Natural killer cell treated with Interleukin-12 subunit alpha and Interleukin-12 subunit beta and Interleukin-15 and Interleukin-18, amount 100 ng/mL, for 72 hours (primary cell): ENCODE data around the gene DSPP. TPM values are rescaled to one million over a fixed set of nuclear protein-coding genes. Genes with fewer than 3 reads are reported as not detected.

Experiments used
- ATAC-seq, 2 donors: fragments of 150-1000 bp; cut with Tn5 transposase in 1 of 2; sonication (Bioruptor Pico), chemical (Tn5 transposase) in 1 of 2; 2 replicates each; pipeline ENCODE4 v1.10.0; 2021
- DNase-seq: peaks from one replicate; pipeline ENCODE4 v3.0.0; 2022; ENCODE audit warnings: low spot score
- H3K27ac Mint-ChIP-seq, 2 donors: 1 replicate in 1 of 2; 2 replicates in 1 of 2; pipeline ENCODE4 v1.8.0; 2022; ENCODE audit warnings: mixed read lengths in 2 of 2, mild to moderate bottlenecking in 1 of 2, moderate library complexity in 1 of 2
- H3K27me3 Mint-ChIP-seq, 2 donors: 1 replicate in 1 of 2; 2 replicates in 1 of 2; pipeline ENCODE4 v1.8.0; 2022; ENCODE audit warnings: mixed read lengths in 2 of 2
- H3K36me3 Mint-ChIP-seq: one replicate; pipeline ENCODE4 v1.8.0; 2022; ENCODE audit warnings: mixed read lengths
- H3K4me1 Mint-ChIP-seq, 2 donors: 1 replicate in 1 of 2; 2 replicates in 1 of 2; pipeline ENCODE4 v1.8.0; 2022; ENCODE audit warnings: low read depth in 2 of 2, mixed read lengths in 2 of 2, mild to moderate bottlenecking in 1 of 2
- H3K4me3 Mint-ChIP-seq: one replicate; pipeline ENCODE4 v1.8.0; 2022; ENCODE audit warnings: mixed read lengths
- H3K9me3 Mint-ChIP-seq: 2 replicates; pipeline ENCODE4 v1.8.0; 2022; ENCODE audit warnings: mixed read lengths
- total RNA-seq, 2 donors: library from RNA; stranded (reverse); gene quantifications; one replicate each; pipeline ENCODE4 v1.2.3, GENCODE V29; 2022

Gene DSPP
- total RNA-seq, 2 donors from 2014 or later = not detected

- Mint-ChIP-seq H3K27ac (no peak overlapping the region), H3K4me1 (no peaks in the 10 kb centered on the region), H3K36me3 (no peaks in the 10 kb centered on the region), H3K9me3 (no peaks in the 10 kb centered on the region), H3K27me3 (peaks cover 7 to 36% of the 10 kb centered on the region in 2 donors), H3K4me3 (no peak overlapping the region)
- no peak for DNase-seq
- no peak for ATAC-seq
Measured at GRCh38 chr4:87651941-87652340, 43.6 kb downstream of the DSPP start.

- ATAC-seq (no peak), DNase-seq (no peak)
- H3K4me1 Mint-ChIP-seq = no peaks in the 10 kb centered on the region
- no peak overlapping the region for H3K27ac Mint-ChIP-seq
- H3K36me3 Mint-ChIP-seq = no peaks in the 10 kb centered on the region
- H3K27me3 Mint-ChIP-seq = peaks cover 5 to 18% of the 10 kb centered on the region in 2 donors
- H3K9me3 Mint-ChIP-seq = no peaks in the 10 kb centered on the region
- H3K4me3 Mint-ChIP-seq = no peak overlapping the region
Measured at GRCh38 chr4:87654487-87655044, 46.2 kb downstream of the DSPP start.

- no peak overlapping the region for H3K27ac Mint-ChIP-seq
- peaks cover 3% of the 10 kb centered on the region for H3K9me3 Mint-ChIP-seq
- peaks cover 10 to 18% of the 10 kb centered on the region in 2 donors for H3K27me3 Mint-ChIP-seq
- ATAC-seq (no peak), DNase-seq (no peak)
- H3K4me3 Mint-ChIP-seq = no peak overlapping the region
- peaks cover 0 to 4% of the 10 kb centered on the region in 2 donors for H3K4me1 Mint-ChIP-seq
- H3K36me3 Mint-ChIP-seq = no peaks in the 10 kb centered on the region
Measured at GRCh38 chr4:87657525-87657924, 49.2 kb downstream of the DSPP start.

- Mint-ChIP-seq H3K36me3 (no peaks in the 10 kb centered on the region), H3K27ac (no peak overlapping the region), H3K9me3 (peaks cover 3% of the 10 kb centered on the region), H3K4me3 (no peak overlapping the region), H3K4me1 (peaks cover 0 to 4% of the 10 kb centered on the region in 2 donors), H3K27me3 (peaks cover 17 to 19% of the 10 kb centered on the region in 2 donors)
- ATAC-seq (no peak), DNase-seq (no peak)
Measured at GRCh38 chr4:87659247-87659931, 51.1 kb downstream of the DSPP start.

- ATAC-seq = no peak
- Mint-ChIP-seq H3K4me3 (no peak overlapping the region), H3K9me3 (peaks cover 3% of the 10 kb centered on the region), H3K27me3 (peaks cover 15 to 17% of the 10 kb centered on the region in 2 donors), H3K4me1 (peaks cover 0 to 4% of the 10 kb centered on the region in 2 donors), H3K36me3 (no peaks in the 10 kb centered on the region), H3K27ac (no peak overlapping the region)
- DNase-seq = no peak
Measured at GRCh38 chr4:87662871-87663270, 54.5 kb downstream of the DSPP start.

Other genes with a start within 250 kb of the DSPP start
- 10 to 100 TPM; 11.2 to 18.3 TPM for gene HSD17B11, start 217.3 kb upstream of the DSPP start, total RNA-seq
- 10 to 100 TPM; 14.6 to 18.2 TPM for gene NUDT9, start 186.0 kb upstream of the DSPP start, total RNA-seq
- not detected for gene SPARCL1, start 79.2 kb upstream of the DSPP start, total RNA-seq
- not detected for gene DMP1, start 41.8 kb downstream of the DSPP start, total RNA-seq
- not detected for gene IBSP, start 191.0 kb downstream of the DSPP start, total RNA-seq
- not detected for gene MEPE, start 224.4 kb downstream of the DSPP start, total RNA-seq